ENCODE results near the gene MAPK1IP1L. TPM values are rescaled to one million over a fixed set of nuclear protein-coding genes. Genes with fewer than 3 reads are reported as not detected.

The MAPK1IP1L gene
- total and polyA plus RNA-seq, 2 of the 8 experiments (the other 6 are each of a cell fraction or from before 2014, with no cell fraction given): 111 to 228 TPM

DNA sequence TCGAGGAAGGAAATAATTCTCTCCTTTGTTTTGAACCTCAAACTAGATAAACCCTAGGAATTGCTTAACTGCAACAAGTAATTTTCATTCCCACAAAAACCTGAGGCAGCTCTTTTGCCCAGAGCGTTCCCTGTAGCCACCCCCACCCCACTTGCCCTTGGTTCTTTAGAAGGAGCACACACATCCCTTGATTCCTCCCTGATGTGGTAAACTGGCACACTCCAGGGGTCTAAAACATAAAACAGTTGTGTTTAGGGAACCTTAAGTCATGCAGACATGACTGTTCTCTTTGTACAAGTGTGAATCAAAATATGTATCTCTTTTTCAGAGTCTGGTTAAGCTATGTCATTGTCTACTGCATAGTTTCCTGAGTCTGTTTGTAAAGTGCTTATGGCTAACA lies 14.0 kb downstream of the MAPK1IP1L start (continued):
- TF ChIP-seq SP2 (IDR thresholded peaks at IDR 0.05; ENCODE audit: low read length): no peak
- TF ChIP-seq RFX5 (IDR thresholded peaks at IDR 0.05; ENCODE audit: borderline replicate concordance, low read depth, low read length): no peak

Measured in H1 (cell line).